WTC11 (cell line): ENCODE results near the gene FBP1. TPM values are rescaled to one million over a fixed set of nuclear protein-coding genes. Genes with fewer than 3 reads are reported as not detected.

Source experiments
- ATAC-seq: fragments of 200-7000 bp; cut with Tn5 transposase; 2 replicates; pipeline ENCODE4 v1.10.0; 2021; ENCODE audit warnings: mild to moderate bottlenecking, moderate library complexity
- CTCF ChIA-PET: fragments of 300-600 bp; sonication (Branson Sonifier 250); formaldehyde crosslinking; loops from one replicate; lab custom pipeline; 2021; ENCODE audit warnings: antibody characterized with exemption; lab: Charles Lee
- POLR2A ChIA-PET: fragments of 350-600 bp; sonication (Branson Sonifier 250); formaldehyde crosslinking; loops from one replicate; lab custom pipeline; 2021; ENCODE audit warnings: antibody characterized with exemption; lab: Charles Lee
- DNase-seq: peaks from one replicate; pipeline ENCODE4 v3.0.0; 2021; ENCODE audit warnings: low spot score
- H3K27ac Mint-ChIP-seq: 2 replicates; pipeline ENCODE4 v1.8.0; 2021; ENCODE audit warnings: mixed read lengths
- H3K27me3 Mint-ChIP-seq: 2 replicates; pipeline ENCODE4 v1.8.0; 2021; ENCODE audit warnings: low read depth, mild to moderate bottlenecking, moderate library complexity, mixed read lengths
- H3K36me3 Mint-ChIP-seq: 2 replicates; pipeline ENCODE4 v1.8.0; 2021; ENCODE audit warnings: mixed read lengths
- H3K4me1 Mint-ChIP-seq: 2 replicates; pipeline ENCODE4 v1.8.0; 2022; ENCODE audit warnings: mixed read lengths
- H3K4me3 Mint-ChIP-seq: 2 replicates; pipeline ENCODE4 v1.8.0; 2021; ENCODE audit warnings: mild to moderate bottlenecking, moderate library complexity, mixed read lengths
- H3K9me3 Mint-ChIP-seq: 2 replicates; pipeline ENCODE4 v1.8.0; 2021; ENCODE audit warnings: mixed read lengths
- ATF1 ChIP-seq: sonication (generic); formaldehyde crosslinking; IDR thresholded peaks from 2 replicates; pipeline ENCODE4 v1.8.1; 2023; ENCODE audit warnings: mild to moderate bottlenecking, moderate library complexity, missing genetic modification reagents
- ATF3 ChIP-seq: sonication (generic); formaldehyde crosslinking; conservative IDR thresholded peaks from 2 replicates; pipeline ENCODE4 v1.8.1; 2022; ENCODE audit warnings: mild to moderate bottlenecking, missing genetic modification reagents
- CREB1 ChIP-seq: sonication (generic); formaldehyde crosslinking; IDR thresholded peaks from 2 replicates; pipeline ENCODE4 v1.8.0; 2023; ENCODE audit warnings: mild to moderate bottlenecking, missing genetic modification reagents
- CTCF ChIP-seq: fragments of 200-600 bp; IDR thresholded peaks from 2 replicates; pipeline ENCODE4 v1.8.0; 2022; ENCODE audit warnings: antibody characterized with exemption
- E2F4 ChIP-seq: sonication (generic); formaldehyde crosslinking; IDR thresholded peaks from 2 replicates; pipeline ENCODE4 v1.8.1; 2022; ENCODE audit warnings: low read depth, mild to moderate bottlenecking, moderate library complexity, missing genetic modification reagents, borderline replicate concordance
- EMX1 ChIP-seq: fragments of 250-450 bp; sonication (Bioruptor Pico); IDR thresholded peaks from 2 replicates; pipeline ENCODE4 v1.8.0; 2021; ENCODE audit warnings: mild to moderate bottlenecking
- ETV6 ChIP-seq: sonication (generic); formaldehyde crosslinking; IDR thresholded peaks from 2 replicates; pipeline ENCODE4 v1.8.1; 2022; ENCODE audit warnings: mild to moderate bottlenecking, missing genetic modification reagents
- FOXK1 ChIP-seq: sonication (generic); formaldehyde crosslinking; IDR thresholded peaks from 2 replicates; pipeline ENCODE4 v1.8.0; 2022; ENCODE audit warnings: mild to moderate bottlenecking, moderate library complexity, missing genetic modification reagents
- GTF2I ChIP-seq: fragments of 250-450 bp; sonication (Bioruptor Pico); conservative IDR thresholded peaks from 2 replicates; pipeline ENCODE4 v1.4.0; 2021; ENCODE audit warnings: mild to moderate bottlenecking
- NFE2L1 ChIP-seq: sonication (generic); formaldehyde crosslinking; IDR thresholded peaks from 2 replicates; pipeline ENCODE4 v1.8.1; 2023; ENCODE audit warnings: missing genetic modification reagents
- SP1 ChIP-seq: sonication (generic); formaldehyde crosslinking; conservative IDR thresholded peaks from 2 replicates; pipeline ENCODE4 v1.8.1; 2022; ENCODE audit warnings: missing genetic modification reagents
- ZNF121 ChIP-seq: sonication (generic); formaldehyde crosslinking; IDR thresholded peaks from 2 replicates; pipeline ENCODE4 v1.8.0; 2023; ENCODE audit warnings: missing genetic modification reagents
- ZNF317 ChIP-seq: sonication (generic); formaldehyde crosslinking; IDR thresholded peaks from 2 replicates; pipeline ENCODE4 v1.8.1; 2023; ENCODE audit warnings: low read depth, mild to moderate bottlenecking, moderate library complexity, missing genetic modification reagents, borderline replicate concordance
- ZNF423 ChIP-seq: fragments of 250-450 bp; sonication (Bioruptor Pico); IDR thresholded peaks from 2 replicates; pipeline ENCODE4 v2.1.2; 2022; ENCODE audit warnings: mild to moderate bottlenecking, moderate library complexity
- total RNA-seq: library from RNA; stranded (reverse); gene quantifications from 3 replicates; pipeline ENCODE4 v1.2.3, GENCODE V29; 2021
- TF ChIP-seq, protein P1 (sequence below): fragments of 250-450 bp; sonication (Bioruptor Pico); IDR thresholded peaks from 2 replicates; pipeline ENCODE4 v1.9.0; 2021; ENCODE audit warnings: moderate library complexity, mild to moderate bottlenecking, inconsistent platforms, borderline replicate concordance
- TF ChIP-seq, protein P2 (sequence below): sonication (generic); formaldehyde crosslinking; IDR thresholded peaks from 2 replicates; pipeline ENCODE4 v1.8.0; 2022; ENCODE audit warnings: mild to moderate bottlenecking, missing genetic modification reagents
- TF ChIP-seq, protein P3 (sequence below): sonication (generic); formaldehyde crosslinking; IDR thresholded peaks from 2 replicates; pipeline ENCODE4 v1.8.0; 2023; ENCODE audit warnings: missing genetic modification reagents, mild to moderate bottlenecking, borderline replicate concordance
- TF ChIP-seq, protein P4 (sequence below): sonication (generic); formaldehyde crosslinking; IDR thresholded peaks from 2 replicates; pipeline ENCODE4 v1.8.1; 2022; ENCODE audit warnings: low read depth, missing genetic modification reagents, borderline replicate concordance
- TF ChIP-seq, protein P5 (sequence below): sonication (generic); formaldehyde crosslinking; IDR thresholded peaks from 2 replicates; pipeline ENCODE4 v1.8.0; 2022; ENCODE audit warnings: mild to moderate bottlenecking, missing genetic modification reagents

The FBP1 gene
- total RNA-seq, 1 experiment from 2014 or later = 6.4 TPM

DNA sequence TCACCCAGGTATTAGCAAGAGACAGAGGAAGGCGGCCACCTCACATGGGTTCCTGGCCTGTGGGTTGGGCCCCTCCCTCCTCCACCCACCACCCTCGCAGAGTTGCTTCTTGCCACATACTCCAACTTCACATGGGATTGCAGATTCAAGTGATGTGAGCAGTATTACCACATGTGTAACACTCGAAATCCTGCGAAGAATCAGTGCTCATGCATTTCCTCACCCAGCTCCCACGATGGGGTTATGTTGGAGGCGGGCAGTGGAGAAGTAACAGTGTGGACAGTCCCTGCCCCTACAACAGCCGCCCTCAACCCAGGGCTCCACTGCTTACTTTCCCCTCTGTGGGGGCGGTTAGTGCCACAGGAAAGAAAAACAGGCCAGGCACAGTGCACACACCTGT, 3.9 kb upstream of the FBP1 start (continued):
- TF ChIP-seq, protein P1, sequence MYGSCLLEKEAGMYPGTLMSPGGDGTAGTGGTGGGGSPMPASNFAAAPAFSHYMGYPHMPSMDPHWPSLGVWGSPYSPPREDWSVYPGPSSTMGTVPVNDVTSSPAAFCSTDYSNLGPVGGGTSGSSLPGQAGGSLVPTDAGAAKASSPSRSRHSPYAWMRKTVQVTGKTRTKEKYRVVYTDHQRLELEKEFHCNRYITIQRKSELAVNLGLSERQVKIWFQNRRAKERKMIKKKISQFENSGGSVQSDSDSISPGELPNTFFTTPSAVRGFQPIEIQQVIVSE = no peak
- TF ChIP-seq CTCF (no peak), EMX1 (CRISPR knock-in tag) (no peak), ATF1 (no peak)
- TF ChIP-seq, protein P2, sequence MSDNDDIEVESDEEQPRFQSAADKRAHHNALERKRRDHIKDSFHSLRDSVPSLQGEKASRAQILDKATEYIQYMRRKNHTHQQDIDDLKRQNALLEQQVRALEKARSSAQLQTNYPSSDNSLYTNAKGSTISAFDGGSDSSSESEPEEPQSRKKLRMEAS (CRISPR knock-in tag) = no peak

DNA sequence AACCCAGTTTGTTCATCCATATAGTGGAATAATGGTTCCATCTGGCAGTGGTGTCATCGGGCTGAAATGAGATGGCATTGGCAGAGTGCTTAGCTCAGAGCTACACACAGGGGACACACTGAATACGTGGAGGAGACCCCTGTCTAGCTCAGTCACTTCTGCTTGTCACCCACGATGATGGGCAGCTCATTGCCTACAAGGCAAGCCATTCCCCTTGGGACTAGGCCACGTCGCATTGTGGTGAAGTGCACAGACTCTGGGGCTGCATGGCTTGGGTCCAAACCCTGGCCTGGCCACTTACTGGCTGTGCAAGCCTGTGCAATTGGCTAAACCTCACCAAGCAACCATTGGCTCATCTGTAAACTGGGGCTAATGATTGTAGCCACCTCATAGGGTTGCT, 3.2 kb upstream of the FBP1 start:
- H3K4me1 Mint-ChIP-seq = peaks cover 20% of the 10 kb centered on the region
- H3K9me3 Mint-ChIP-seq = no peaks in the 10 kb centered on the region
- no peak overlapping the region for H3K27ac Mint-ChIP-seq
- no peaks in the 10 kb centered on the region for H3K36me3 Mint-ChIP-seq
- H3K4me3 Mint-ChIP-seq = no peak overlapping the region
- ATAC-seq (no peak), DNase-seq (no peak)
- H3K27me3 Mint-ChIP-seq = peaks cover 72% of the 10 kb centered on the region
- POLR2A ChIA-PET = interaction anchor here (0.7 kb wide), 1 partner anchor 1797 kb away, joined by 3 read pairs; no protein-coding TSS in a partner anchor
- CTCF ChIA-PET = interaction anchor here (2.1 kb wide), 1 partner anchor 26 kb away, joined by 6 read pairs; no protein-coding TSS in a partner anchor
- TF ChIP-seq CREB1 (no peak), GTF2I (CRISPR knock-in tag) (no peak), ATF3 (CRISPR knock-in tag) (no peak)
- TF ChIP-seq, protein P1 = no peak
- TF ChIP-seq, protein P2 (CRISPR knock-in tag) = no peak
- TF ChIP-seq, all 79 proteins: peak for 0

GRCh38 chr9:94639999-94640376, 670 bp upstream of the FBP1 start:
- ChIA-PET CTCF (interaction anchor here (0.8 to 2.7 kb wide), 7 partner anchors 11 to 491 kb away, joined by 3 to 10 read pairs (median 4); no protein-coding TSS in a partner anchor), POLR2A (no interaction called here)
- Mint-ChIP-seq H3K4me3 (peak overlapping the region; percentile 70), H3K36me3 (no peaks in the 10 kb centered on the region), H3K27ac (no peak overlapping the region)
- ATAC-seq = peak; percentile 74
- DNase-seq = peak; percentile 67
- TF ChIP-seq ETV6 = peak; percentile 100
- TF ChIP-seq, protein P3, sequence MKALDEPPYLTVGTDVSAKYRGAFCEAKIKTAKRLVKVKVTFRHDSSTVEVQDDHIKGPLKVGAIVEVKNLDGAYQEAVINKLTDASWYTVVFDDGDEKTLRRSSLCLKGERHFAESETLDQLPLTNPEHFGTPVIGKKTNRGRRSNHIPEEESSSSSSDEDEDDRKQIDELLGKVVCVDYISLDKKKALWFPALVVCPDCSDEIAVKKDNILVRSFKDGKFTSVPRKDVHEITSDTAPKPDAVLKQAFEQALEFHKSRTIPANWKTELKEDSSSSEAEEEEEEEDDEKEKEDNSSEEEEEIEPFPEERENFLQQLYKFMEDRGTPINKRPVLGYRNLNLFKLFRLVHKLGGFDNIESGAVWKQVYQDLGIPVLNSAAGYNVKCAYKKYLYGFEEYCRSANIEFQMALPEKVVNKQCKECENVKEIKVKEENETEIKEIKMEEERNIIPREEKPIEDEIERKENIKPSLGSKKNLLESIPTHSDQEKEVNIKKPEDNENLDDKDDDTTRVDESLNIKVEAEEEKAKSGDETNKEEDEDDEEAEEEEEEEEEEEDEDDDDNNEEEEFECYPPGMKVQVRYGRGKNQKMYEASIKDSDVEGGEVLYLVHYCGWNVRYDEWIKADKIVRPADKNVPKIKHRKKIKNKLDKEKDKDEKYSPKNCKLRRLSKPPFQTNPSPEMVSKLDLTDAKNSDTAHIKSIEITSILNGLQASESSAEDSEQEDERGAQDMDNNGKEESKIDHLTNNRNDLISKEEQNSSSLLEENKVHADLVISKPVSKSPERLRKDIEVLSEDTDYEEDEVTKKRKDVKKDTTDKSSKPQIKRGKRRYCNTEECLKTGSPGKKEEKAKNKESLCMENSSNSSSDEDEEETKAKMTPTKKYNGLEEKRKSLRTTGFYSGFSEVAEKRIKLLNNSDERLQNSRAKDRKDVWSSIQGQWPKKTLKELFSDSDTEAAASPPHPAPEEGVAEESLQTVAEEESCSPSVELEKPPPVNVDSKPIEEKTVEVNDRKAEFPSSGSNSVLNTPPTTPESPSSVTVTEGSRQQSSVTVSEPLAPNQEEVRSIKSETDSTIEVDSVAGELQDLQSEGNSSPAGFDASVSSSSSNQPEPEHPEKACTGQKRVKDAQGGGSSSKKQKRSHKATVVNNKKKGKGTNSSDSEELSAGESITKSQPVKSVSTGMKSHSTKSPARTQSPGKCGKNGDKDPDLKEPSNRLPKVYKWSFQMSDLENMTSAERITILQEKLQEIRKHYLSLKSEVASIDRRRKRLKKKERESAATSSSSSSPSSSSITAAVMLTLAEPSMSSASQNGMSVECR (CRISPR knock-in tag) = no peak
- TF ChIP-seq, protein P4, sequence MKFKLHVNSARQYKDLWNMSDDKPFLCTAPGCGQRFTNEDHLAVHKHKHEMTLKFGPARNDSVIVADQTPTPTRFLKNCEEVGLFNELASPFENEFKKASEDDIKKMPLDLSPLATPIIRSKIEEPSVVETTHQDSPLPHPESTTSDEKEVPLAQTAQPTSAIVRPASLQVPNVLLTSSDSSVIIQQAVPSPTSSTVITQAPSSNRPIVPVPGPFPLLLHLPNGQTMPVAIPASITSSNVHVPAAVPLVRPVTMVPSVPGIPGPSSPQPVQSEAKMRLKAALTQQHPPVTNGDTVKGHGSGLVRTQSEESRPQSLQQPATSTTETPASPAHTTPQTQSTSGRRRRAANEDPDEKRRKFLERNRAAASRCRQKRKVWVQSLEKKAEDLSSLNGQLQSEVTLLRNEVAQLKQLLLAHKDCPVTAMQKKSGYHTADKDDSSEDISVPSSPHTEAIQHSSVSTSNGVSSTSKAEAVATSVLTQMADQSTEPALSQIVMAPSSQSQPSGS = no peak
- peak; percentile 72 for TF ChIP-seq ZNF423 (CRISPR knock-in tag)
- 0 out of 2 replicates have a peak, but pooled peaks have one; percentile 26 for TF ChIP-seq NFE2L1
- TF ChIP-seq FOXK1 (CRISPR knock-in tag) = peak; percentile 79
- TF ChIP-seq E2F4 = no peak
- TF ChIP-seq ZNF317 (CRISPR knock-in tag) = no peak
- TF ChIP-seq ZNF121 = peak; percentile 71; the same call in 1 of the 2 replicates
- TF ChIP-seq, protein P5, sequence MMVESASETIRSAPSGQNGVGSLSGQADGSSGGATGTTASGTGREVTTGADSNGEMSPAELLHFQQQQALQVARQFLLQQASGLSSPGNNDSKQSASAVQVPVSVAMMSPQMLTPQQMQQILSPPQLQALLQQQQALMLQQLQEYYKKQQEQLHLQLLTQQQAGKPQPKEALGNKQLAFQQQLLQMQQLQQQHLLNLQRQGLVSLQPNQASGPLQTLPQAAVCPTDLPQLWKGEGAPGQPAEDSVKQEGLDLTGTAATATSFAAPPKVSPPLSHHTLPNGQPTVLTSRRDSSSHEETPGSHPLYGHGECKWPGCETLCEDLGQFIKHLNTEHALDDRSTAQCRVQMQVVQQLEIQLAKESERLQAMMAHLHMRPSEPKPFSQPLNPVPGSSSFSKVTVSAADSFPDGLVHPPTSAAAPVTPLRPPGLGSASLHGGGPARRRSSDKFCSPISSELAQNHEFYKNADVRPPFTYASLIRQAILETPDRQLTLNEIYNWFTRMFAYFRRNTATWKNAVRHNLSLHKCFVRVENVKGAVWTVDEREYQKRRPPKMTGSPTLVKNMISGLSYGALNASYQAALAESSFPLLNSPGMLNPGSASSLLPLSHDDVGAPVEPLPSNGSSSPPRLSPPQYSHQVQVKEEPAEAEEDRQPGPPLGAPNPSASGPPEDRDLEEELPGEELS (CRISPR knock-in tag) = peak; percentile 89; the same call in 1 of the 2 replicates
- peak; percentile 47; the same call in 1 of the 2 replicates for TF ChIP-seq SP1 (CRISPR knock-in tag)
- no peak for TF ChIP-seq ATF1
- TF ChIP-seq, all 79 proteins: peak for 7
- Mint-ChIP-seq H3K4me1 (peaks cover 20% of the 10 kb centered on the region), H3K9me3 (no peaks in the 10 kb centered on the region), H3K27me3 (peaks cover 89% of the 10 kb centered on the region)
